Raji (cell line): ENCODE results near the gene MAD2L1BP.

Experiments
- POLR2A ChIP-seq: IDR thresholded peaks from 2 replicates; pipeline ENCODE4 v1.6.1; 2011; ENCODE audit warnings: low read depth, low read length, control low read depth; ENCODE audit not compliant: insufficient read depth

MAD2L1BP gene

GRCh38 chr6:43669922-43670622 lies 34.4 kb downstream of the MAD2L1BP start:
- no peak for TF ChIP-seq POLR2A

GRCh38 chr6:43670623-43670986 lies 35.0 kb downstream of the MAD2L1BP start:
- no peak for TF ChIP-seq POLR2A

- TF ChIP-seq POLR2A = no peak
These were observed 35.6 kb downstream of the MAD2L1BP start for GRCh38 chr6:43671011-43671800.

GRCh38 chr6:43671801-43672690 lies 36.4 kb downstream of the MAD2L1BP start:
- TF ChIP-seq POLR2A = no peak

- TF ChIP-seq POLR2A = no peak
These were observed 37.9 kb downstream of the MAD2L1BP start for GRCh38 chr6:43673444-43674084.

GRCh38 chr6:43674291-43674690 lies 38.7 kb downstream of the MAD2L1BP start:
- TF ChIP-seq POLR2A = no peak

GRCh38 chr6:43674921-43675320 lies 39.3 kb downstream of the MAD2L1BP start:
- no peak for TF ChIP-seq POLR2A

GRCh38 chr6:43676962-43677606 lies 41.4 kb downstream of the MAD2L1BP start:
- no peak for TF ChIP-seq POLR2A

GRCh38 chr6:43677759-43678158 lies 42.1 kb downstream of the MAD2L1BP start:
- no peak for TF ChIP-seq POLR2A

- TF ChIP-seq POLR2A = no peak
These were observed 42.7 kb downstream of the MAD2L1BP start for GRCh38 chr6:43678341-43678740.

GRCh38 chr6:43679057-43679456 lies 43.4 kb downstream of the MAD2L1BP start:
- no peak for TF ChIP-seq POLR2A

GRCh38 chr6:43680308-43681200 lies 44.9 kb downstream of the MAD2L1BP start:
- TF ChIP-seq POLR2A = no peak

- TF ChIP-seq POLR2A = no peak
These were observed 45.7 kb downstream of the MAD2L1BP start for GRCh38 chr6:43681303-43681702.

GRCh38 chr6:43682724-43683429 lies 47.2 kb downstream of the MAD2L1BP start:
- TF ChIP-seq POLR2A = no peak
